Neural progenitor cell (in vitro differentiated cells): ENCODE data around the gene NUP62.

Source experiments
- CTCF ChIP-seq: fragments of 200-600 bp; sonication (generic); IDR thresholded peaks from 2 replicates; pipeline ENCODE4 v1.5.1; 2017; ENCODE audit warnings: antibody characterized with exemption, mild to moderate bottlenecking
- EZH2 ChIP-seq: fragments of 200-600 bp; sonication (generic); IDR thresholded peaks from 2 replicates; pipeline ENCODE4 v1.6.1; 2017; ENCODE audit warnings: antibody characterized with exemption, mild to moderate bottlenecking, moderate library complexity

GRCh38 chr19:49938662-49939061 lies 9.4 kb upstream of the NUP62 start:
- TF ChIP-seq CTCF (no peak), EZH2 (no peak)
